HFFc6 (cell line): ENCODE measurements around the gene C8G. TPM values are rescaled to one million over a fixed set of nuclear protein-coding genes. Genes with fewer than 3 reads are reported as not detected.

Experiments
- DNase-seq: peaks from one replicate; pipeline ENCODE4 v3.0.0-alpha.2; 2018
- H3K27ac Mint-ChIP-seq: 2 replicates; pipeline ENCODE4 v1.8.0; 2020; ENCODE audit warnings: mild to moderate bottlenecking, mixed read lengths
- H3K27me3 Mint-ChIP-seq: 2 replicates; pipeline ENCODE4 v1.8.0; 2021; ENCODE audit warnings: mild to moderate bottlenecking, moderate library complexity, mixed read lengths; ENCODE audit not compliant: insufficient read depth
- H3K36me3 Mint-ChIP-seq: 2 replicates; pipeline ENCODE4 v1.8.0; 2021; ENCODE audit warnings: low read depth, mixed read lengths
- H3K4me1 Mint-ChIP-seq: 2 replicates; pipeline ENCODE4 v1.8.0; 2020; ENCODE audit warnings: low read depth, mixed read lengths
- H3K4me3 Mint-ChIP-seq: 2 replicates; pipeline ENCODE4 v1.8.0; 2020; ENCODE audit warnings: mild to moderate bottlenecking, moderate library complexity, mixed read lengths
- H3K9me3 Mint-ChIP-seq: 2 replicates; pipeline ENCODE4 v1.8.0; 2020; ENCODE audit warnings: mild to moderate bottlenecking, mixed read lengths
- total RNA-seq, 6 experiments: library from RNA; stranded (reverse); fragmentation: NEBNext Ultra II Directional; extraction: Animal tissue kit (Norgen Biotek cat#: 25700); gene quantifications; 2 replicates in 1 of 6; 3 replicates in 5 of 6; pipeline ENCODE4 v1.2.3, GENCODE V29; 2021
- TF ChIP-seq, protein P1 (sequence below): fragments of 200-600 bp; sonication (generic); IDR thresholded peaks from 2 replicates; pipeline ENCODE4 v1.5.0; 2021; ENCODE audit warnings: antibody characterized with exemption, mild to moderate bottlenecking

Gene C8G
- total RNA-seq, 6 experiments from 2014 or later: 0.51 to 1.8 (median 0.97) TPM

DNA sequence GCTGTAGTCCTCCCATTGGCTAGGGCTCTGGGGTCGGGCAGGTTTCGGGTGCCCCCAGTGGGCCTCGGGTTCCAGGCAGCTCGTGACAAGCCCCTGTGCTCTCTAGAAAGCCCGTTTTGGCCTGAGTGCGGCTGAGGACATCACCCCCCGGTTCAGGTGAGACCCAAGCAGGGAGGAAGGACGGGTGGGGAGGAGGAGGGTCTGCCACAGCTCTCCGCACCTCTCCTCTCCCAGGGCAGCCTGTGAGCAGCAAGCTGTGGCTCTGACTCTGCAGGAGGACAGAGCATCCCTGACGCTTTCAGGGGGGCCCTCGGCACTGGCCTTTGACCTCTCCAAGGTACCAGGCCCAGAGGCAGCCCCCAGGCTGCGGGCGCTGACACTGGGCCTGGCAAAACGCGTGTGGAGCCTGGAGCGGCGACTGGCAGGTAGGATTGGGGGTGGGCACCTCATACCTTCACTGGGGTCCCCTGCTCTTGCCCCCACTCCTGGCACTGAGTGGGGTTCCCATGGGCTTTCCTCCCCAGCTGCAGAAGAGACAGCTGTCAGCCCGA lies 47.9 kb downstream of the C8G start:
- TF ChIP-seq, protein P1, sequence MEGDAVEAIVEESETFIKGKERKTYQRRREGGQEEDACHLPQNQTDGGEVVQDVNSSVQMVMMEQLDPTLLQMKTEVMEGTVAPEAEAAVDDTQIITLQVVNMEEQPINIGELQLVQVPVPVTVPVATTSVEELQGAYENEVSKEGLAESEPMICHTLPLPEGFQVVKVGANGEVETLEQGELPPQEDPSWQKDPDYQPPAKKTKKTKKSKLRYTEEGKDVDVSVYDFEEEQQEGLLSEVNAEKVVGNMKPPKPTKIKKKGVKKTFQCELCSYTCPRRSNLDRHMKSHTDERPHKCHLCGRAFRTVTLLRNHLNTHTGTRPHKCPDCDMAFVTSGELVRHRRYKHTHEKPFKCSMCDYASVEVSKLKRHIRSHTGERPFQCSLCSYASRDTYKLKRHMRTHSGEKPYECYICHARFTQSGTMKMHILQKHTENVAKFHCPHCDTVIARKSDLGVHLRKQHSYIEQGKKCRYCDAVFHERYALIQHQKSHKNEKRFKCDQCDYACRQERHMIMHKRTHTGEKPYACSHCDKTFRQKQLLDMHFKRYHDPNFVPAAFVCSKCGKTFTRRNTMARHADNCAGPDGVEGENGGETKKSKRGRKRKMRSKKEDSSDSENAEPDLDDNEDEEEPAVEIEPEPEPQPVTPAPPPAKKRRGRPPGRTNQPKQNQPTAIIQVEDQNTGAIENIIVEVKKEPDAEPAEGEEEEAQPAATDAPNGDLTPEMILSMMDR: no peak
- Mint-ChIP-seq H3K36me3 (peaks cover 5% of the 10 kb centered on the region; the same call in 1 of the 2 replicates), H3K4me1 (peaks cover 15% of the 10 kb centered on the region), H3K27ac (peak overlapping the region; percentile 57; the same call in 1 of the 2 replicates), H3K9me3 (peaks cover 4% of the 10 kb centered on the region; the same call in 1 of the 2 replicates), H3K4me3 (peak overlapping the region; percentile 85), H3K27me3 (peaks cover 18% of the 10 kb centered on the region)
- DNase-seq: no peak

DNA sequence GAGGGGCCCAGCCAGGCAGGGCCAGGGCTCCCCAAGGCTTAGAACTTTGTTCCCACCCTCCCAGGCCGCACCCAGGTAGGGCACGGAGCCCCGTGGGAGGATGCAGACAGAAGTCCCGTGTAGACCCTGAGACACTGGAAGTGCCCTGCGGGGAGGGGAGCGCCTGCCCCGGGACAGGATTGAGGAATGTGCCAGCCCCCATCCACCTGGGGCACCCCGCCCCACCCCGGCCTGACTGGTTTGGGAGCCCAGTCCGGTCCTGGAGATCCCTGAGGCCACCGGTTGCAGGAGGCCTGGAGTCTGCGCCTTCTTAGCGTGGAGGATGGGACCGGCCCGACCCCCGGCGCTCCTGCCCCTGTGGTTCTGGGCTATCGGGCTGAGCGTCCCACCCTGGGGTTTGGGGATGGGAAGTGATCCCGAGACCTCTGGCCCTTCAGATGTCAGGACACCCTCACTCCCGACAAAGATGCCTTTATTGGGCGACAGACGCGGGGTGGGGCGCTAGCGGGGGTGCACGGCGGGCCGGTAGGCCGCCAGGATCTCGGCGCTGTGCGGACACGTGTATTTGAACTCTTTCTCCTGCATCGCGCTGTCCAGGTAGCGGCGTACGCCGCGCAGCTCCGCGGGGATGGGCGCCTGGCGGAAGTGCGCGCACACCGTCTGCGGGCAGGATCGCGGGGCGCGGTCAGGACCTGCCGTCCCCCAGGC lies 49.3 kb downstream of the C8G start:
- H3K27ac Mint-ChIP-seq: no peak overlapping the region
- H3K4me1 Mint-ChIP-seq: peaks cover 22% of the 10 kb centered on the region
- H3K27me3 Mint-ChIP-seq: peaks cover 8% of the 10 kb centered on the region
- no peak overlapping the region; the same call in 1 of the 2 replicates for H3K4me3 Mint-ChIP-seq
- peaks cover 4% of the 10 kb centered on the region; the same call in 1 of the 2 replicates for H3K9me3 Mint-ChIP-seq
- DNase-seq: no peak
- TF ChIP-seq, protein P1: no peak
- peaks cover 5% of the 10 kb centered on the region; the same call in 1 of the 2 replicates for H3K36me3 Mint-ChIP-seq

DNA sequence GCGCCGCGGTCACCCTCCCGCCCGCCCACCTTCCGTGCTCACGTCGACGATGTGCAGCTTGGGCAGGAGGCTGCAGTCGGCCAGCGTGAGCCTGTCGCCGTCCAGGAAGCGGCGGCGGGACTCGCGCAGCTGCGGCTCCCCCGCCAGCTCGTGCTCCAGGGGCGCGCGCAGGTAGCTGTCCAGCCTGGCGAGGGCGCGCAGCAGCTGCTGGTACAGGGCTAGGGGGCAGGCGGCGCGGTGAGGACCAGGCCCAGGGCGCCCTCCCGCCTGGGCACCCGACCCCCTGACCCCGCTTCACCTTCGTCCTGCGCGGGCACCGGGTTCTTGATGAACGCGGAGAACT lies 49.8 kb downstream of the C8G start:
- Mint-ChIP-seq H3K4me1 (peaks cover 23% of the 10 kb centered on the region), H3K27ac (no peak overlapping the region), H3K4me3 (no peak overlapping the region), H3K9me3 (peaks cover 4% of the 10 kb centered on the region; the same call in 1 of the 2 replicates), H3K36me3 (peaks cover 5% of the 10 kb centered on the region; the same call in 1 of the 2 replicates), H3K27me3 (peaks cover 8% of the 10 kb centered on the region)
- no peak for DNase-seq
- TF ChIP-seq, protein P1: no peak

DNA sequence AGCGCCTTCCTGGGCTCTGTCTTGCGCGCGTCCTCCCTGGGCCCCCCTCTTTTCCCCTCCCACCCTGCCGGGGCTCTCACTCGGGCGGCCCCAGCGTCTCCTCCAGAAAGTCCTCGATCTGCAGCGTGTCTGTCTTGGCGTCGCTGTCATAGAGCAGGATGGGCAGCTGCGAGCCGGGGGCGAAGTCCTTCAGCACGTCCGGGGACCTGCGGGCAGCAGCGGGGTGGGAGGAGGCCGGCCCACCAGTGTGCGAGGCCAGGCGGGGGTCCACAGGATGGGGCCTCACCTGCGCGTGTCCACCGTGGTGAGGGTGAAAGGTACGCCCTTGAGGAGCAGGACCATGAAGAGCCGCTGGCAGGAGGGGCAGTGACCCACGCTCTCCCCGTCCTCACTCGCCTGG lies 50.3 kb downstream of the C8G start:
- H3K4me1 Mint-ChIP-seq: peaks cover 28% of the 10 kb centered on the region
- no peak overlapping the region for H3K4me3 Mint-ChIP-seq
- TF ChIP-seq, protein P1: no peak
- peaks cover 5% of the 10 kb centered on the region; the same call in 1 of the 2 replicates for H3K36me3 Mint-ChIP-seq
- peaks cover 4% of the 10 kb centered on the region for H3K27me3 Mint-ChIP-seq
- DNase-seq: no peak
- no peak overlapping the region for H3K27ac Mint-ChIP-seq
- peaks cover 4% of the 10 kb centered on the region; the same call in 1 of the 2 replicates for H3K9me3 Mint-ChIP-seq

DNA sequence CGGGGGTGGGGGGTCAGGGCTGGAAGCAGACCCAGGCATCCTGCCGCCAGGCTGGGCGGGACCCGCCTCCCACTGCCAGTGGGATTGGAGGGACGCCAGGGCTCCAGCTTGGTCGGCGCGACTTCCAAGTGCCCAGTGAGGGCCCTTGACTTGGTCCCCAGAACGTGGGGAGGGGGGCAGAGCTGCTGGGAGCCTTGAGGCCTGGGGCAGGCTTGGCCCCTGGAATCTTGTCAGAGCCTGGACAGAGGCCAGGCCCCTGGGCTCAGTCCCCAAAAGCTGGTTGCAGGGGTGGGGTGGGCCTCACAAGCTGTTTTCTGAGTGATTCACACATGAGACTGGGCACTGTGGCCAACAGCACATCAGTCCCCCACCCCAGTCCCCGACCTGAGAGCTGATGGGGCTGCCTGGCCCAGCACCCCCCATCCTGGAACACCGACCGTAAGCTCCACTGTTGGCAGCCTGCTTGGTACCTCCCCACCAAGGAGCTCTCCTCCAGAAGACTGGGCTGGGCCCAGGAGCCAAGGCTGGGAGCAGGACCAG lies 50.8 kb downstream of the C8G start:
- peaks cover 32% of the 10 kb centered on the region for H3K4me1 Mint-ChIP-seq
- peaks cover 2% of the 10 kb centered on the region for H3K27me3 Mint-ChIP-seq
- H3K27ac Mint-ChIP-seq: peak overlapping the region; percentile 36
- DNase-seq: peak; percentile 9
- peaks cover under 1% of the 10 kb centered on the region; the same call in 1 of the 2 replicates for H3K36me3 Mint-ChIP-seq
- H3K9me3 Mint-ChIP-seq: peaks cover under 1% of the 10 kb centered on the region; the same call in 1 of the 2 replicates
- TF ChIP-seq, protein P1: no peak
- peak overlapping the region; percentile 46 for H3K4me3 Mint-ChIP-seq

Other genes with a start within 250 kb of the C8G start
- gene DIPK1B, start 232.7 kb upstream of the C8G start, total RNA-seq: not detected
- not detected for gene LCN10, start 202.3 kb upstream of the C8G start, total RNA-seq
- not detected for gene LCN6, start 196.7 kb upstream of the C8G start, total RNA-seq
- gene LCN8, start 187.0 kb upstream of the C8G start, total RNA-seq: not detected
- gene LCN15, start 180.7 kb upstream of the C8G start, total RNA-seq: not detected
- 10 to 100 TPM; 46.1 to 62.2 (median 52.6) TPM for gene TMEM141, start 153.9 kb upstream of the C8G start, total RNA-seq
- gene CCDC183, start 148.9 kb upstream of the C8G start, total RNA-seq: under 1 TPM; 0.25 to 0.87 (median 0.34) TPM
- 10 to 100 TPM; 77.8 to 87.7 (median 84.0) TPM for gene RABL6, start 137.3 kb upstream of the C8G start, total RNA-seq
- 1 to 10 TPM; 4.5 to 8.0 (median 5.3) TPM for gene AJM1, start 102.8 kb upstream of the C8G start, total RNA-seq
- gene PHPT1, start 95.8 kb upstream of the C8G start, total RNA-seq: 100 to 1,000 TPM; 156 to 181 (median 169) TPM
- gene MAMDC4, start 92.9 kb upstream of the C8G start, total RNA-seq: 1 to 10 TPM; 2.3 to 3.4 (median 3.0) TPM
- 100 to 1,000 TPM; 369 to 460 (median 443) TPM for gene EDF1, start 78.9 kb upstream of the C8G start, total RNA-seq
- gene TRAF2, start 58.7 kb upstream of the C8G start, total RNA-seq: 10 to 100 TPM; 11.1 to 15.9 (median 13.6) TPM
- 100 to 1,000 TPM in 1 of 6 experiments, 10 to 100 TPM in 5; 89.1 to 102 (median 94.4) TPM for gene FBXW5, start 505 bp upstream of the C8G start, total RNA-seq
- under 1 TPM in 2 of 6 experiments, not detected in 4; 0.14 to 0.31 TPM for gene LCN12, start 7.0 kb downstream of the C8G start, total RNA-seq
- not detected for gene PTGDS, start 32.3 kb downstream of the C8G start, total RNA-seq
- gene LCNL1, start 37.8 kb downstream of the C8G start, total RNA-seq: not detected
- gene PAXX, start 47.2 kb downstream of the C8G start, total RNA-seq: 10 to 100 TPM; 26.0 to 42.6 (median 29.0) TPM
- 10 to 100 TPM in 2 of 6 experiments, 1 to 10 TPM in 4; 2.7 to 14.6 (median 4.0) TPM for gene CLIC3, start 51.3 kb downstream of the C8G start, total RNA-seq
- gene ABCA2, start 83.0 kb downstream of the C8G start, total RNA-seq: 10 to 100 TPM; 18.3 to 36.3 (median 23.6) TPM
- not detected for gene FUT7, start 86.8 kb downstream of the C8G start, total RNA-seq
- 100 to 1,000 TPM; 112 to 197 (median 119) TPM for gene NPDC1, start 100.9 kb downstream of the C8G start, total RNA-seq
- gene ENTPD2, start 108.8 kb downstream of the C8G start, total RNA-seq: under 1 TPM in 3 of 6 experiments, not detected in 3; 0.12 to 0.28 (median 0.16) TPM
- gene SAPCD2, start 125.3 kb downstream of the C8G start, total RNA-seq: 10 to 100 TPM in 5 of 6 experiments, 1 to 10 TPM in 1; 7.7 to 14.8 (median 11.3) TPM
- 10 to 100 TPM in 5 of 6 experiments, 1 to 10 TPM in 1; 9.4 to 13.1 (median 10.6) TPM for gene UAP1L1, start 132.3 kb downstream of the C8G start, total RNA-seq
- 10 to 100 TPM; 70.1 to 90.2 (median 77.6) TPM for gene MAN1B1, start 141.7 kb downstream of the C8G start, total RNA-seq
- 10 to 100 TPM; 47.5 to 90.2 (median 51.1) TPM for gene DPP7, start 169.5 kb downstream of the C8G start, total RNA-seq
- 1 to 10 TPM in 1 of 6 experiments, under 1 TPM in 2, not detected in 3; 0.51 to 1.1 (median 0.66) TPM for gene GRIN1, start 193.9 kb downstream of the C8G start, total RNA-seq
- not detected for gene LRRC26, start 224.8 kb downstream of the C8G start, total RNA-seq
- not detected for gene TMEM210, start 226.8 kb downstream of the C8G start, total RNA-seq
- gene ANAPC2, start 243.3 kb downstream of the C8G start, total RNA-seq: 10 to 100 TPM; 34.8 to 41.5 (median 37.4) TPM
- gene SSNA1, start 243.4 kb downstream of the C8G start, total RNA-seq: 10 to 100 TPM; 76.7 to 82.8 (median 82.1) TPM